ENCODE results near the gene CDCA3. TPM values are rescaled to one million over a fixed set of nuclear protein-coding genes. Genes with fewer than 3 reads are reported as not detected.
"Not testable (repeated sequence)": the region's sequence is repeated elsewhere in the genome, so short reads cannot be mapped to it uniquely, and the experiment has no call there.

CDCA3 gene
- polyA plus RNA-seq (ENCODE audit: low read depth in 6 of 6): 1 to 10 TPM in 1 of 6 donors, under 1 TPM in 3, not detected in 2; 0.74 to 1.0 (median 0.89) TPM

DNA sequence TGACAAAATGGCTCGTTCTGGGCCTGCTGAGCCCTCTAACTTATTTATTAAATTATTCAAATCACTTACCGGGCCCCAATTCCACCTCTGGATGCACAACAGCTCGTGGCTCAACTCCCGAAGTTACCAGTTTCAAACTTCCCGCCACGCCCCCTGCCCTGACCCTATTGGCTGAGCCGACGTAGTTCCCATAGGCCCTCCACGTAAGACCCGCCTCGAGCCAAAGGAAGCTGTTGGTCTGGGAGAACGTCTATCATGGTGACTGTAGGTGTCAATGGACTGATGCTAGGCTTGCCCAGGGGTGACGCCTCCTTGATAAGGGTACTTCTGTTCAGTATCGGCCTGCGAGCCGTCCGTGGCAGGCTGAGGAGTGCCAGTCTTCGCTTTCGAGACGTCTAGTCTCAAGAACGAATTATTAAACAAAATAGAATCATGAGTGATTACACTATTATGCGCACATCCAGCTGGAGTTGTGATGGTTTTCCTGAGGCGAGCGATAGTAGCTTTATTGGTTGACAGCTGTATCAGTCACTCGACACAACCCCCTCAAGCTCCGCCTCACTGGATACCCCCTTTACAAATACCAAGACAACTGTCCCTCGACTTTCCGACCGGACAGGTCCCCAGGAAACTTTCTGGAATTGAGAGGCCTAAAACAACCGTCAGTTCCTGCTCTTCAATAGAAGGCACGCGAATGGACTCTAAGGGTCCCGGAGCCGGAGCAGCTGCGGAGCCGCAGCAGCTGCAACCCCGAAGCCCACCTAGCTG lies at the start of gene CDCA3:
Gene CDCA3, minus strand, starts transcription at position 134 of the 768 bp plus-strand sequence. CDS start 334 bp downstream, outside the sequence.
- H3K27me3 Mint-ChIP-seq: no peaks in the 10 kb centered on the region
- DNase-seq (peak; percentile 89), ATAC-seq (ENCODE audit: low read depth in 2 of 2) (peak; percentile 54 to 58)
- H3K4me3 Mint-ChIP-seq: peak within 1 kb of the TSS; percentile 83 to 100 (median 97)
- peaks cover 22 to 33% (median 32%) of the 10 kb centered on the region in 3 donors for H3K4me1 Mint-ChIP-seq
- H3K36me3 Mint-ChIP-seq: peaks cover 4 to 8% of the 10 kb centered on the region in 2 donors
- no peaks in the 10 kb centered on the region for H3K9me3 Mint-ChIP-seq
- H3K27ac Mint-ChIP-seq: peak within 1 kb of the TSS; percentile 81 to 100 (median 100)

GRCh38 chr12:6899837-6900519 lies 48.9 kb upstream of the CDCA3 start:
- H3K36me3 Mint-ChIP-seq: no peaks in the 10 kb centered on the region
- H3K4me1 Mint-ChIP-seq: peaks cover 0 to 5% (median 0%) of the 10 kb centered on the region in 3 donors

DNA sequence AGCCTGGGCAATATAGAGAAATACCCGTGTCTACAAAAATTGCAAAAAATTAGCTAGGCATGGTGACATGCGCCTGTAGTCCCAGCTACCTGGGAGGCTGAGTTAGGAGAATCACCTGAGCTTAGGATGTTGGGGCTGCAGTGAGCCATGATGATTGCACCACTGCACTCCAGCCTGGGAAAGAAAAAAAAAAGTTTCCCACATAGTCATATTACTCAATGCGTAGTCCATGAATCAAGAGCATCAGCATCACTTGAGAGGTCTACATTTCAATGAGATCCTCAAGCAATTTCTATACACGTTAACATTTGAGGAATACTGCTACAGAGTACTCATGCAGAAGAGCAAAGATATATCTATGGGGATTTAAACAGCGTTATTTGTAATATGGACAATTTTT lies 48.3 kb upstream of the CDCA3 start:
- ATAC-seq (ENCODE audit: low read depth in 2 of 2) (no peak), DNase-seq (no peak)
- H3K27me3 Mint-ChIP-seq: no peaks in the 10 kb centered on the region
- H3K4me1 Mint-ChIP-seq: peaks cover 0 to 5% (median 0%) of the 10 kb centered on the region in 3 donors
- no peak overlapping the region for H3K4me3 Mint-ChIP-seq
- H3K27ac Mint-ChIP-seq: peak overlapping the region in 1 of 6 donors; percentile 28
- H3K9me3 Mint-ChIP-seq: no peaks in the 10 kb centered on the region
- no peaks in the 10 kb centered on the region for H3K36me3 Mint-ChIP-seq

More at GRCh38 chr12:6899837-6900519, 48.9 kb upstream of the CDCA3 start:
- Mint-ChIP-seq H3K9me3 (no peaks in the 10 kb centered on the region), H3K27me3 (no peaks in the 10 kb centered on the region), H3K27ac (no peak overlapping the region), H3K4me3 (peak overlapping the region in 1 of 8 donors; percentile 37)
- ATAC-seq (ENCODE audit: low read depth in 2 of 2): no peak
- no peak for DNase-seq

DNA sequence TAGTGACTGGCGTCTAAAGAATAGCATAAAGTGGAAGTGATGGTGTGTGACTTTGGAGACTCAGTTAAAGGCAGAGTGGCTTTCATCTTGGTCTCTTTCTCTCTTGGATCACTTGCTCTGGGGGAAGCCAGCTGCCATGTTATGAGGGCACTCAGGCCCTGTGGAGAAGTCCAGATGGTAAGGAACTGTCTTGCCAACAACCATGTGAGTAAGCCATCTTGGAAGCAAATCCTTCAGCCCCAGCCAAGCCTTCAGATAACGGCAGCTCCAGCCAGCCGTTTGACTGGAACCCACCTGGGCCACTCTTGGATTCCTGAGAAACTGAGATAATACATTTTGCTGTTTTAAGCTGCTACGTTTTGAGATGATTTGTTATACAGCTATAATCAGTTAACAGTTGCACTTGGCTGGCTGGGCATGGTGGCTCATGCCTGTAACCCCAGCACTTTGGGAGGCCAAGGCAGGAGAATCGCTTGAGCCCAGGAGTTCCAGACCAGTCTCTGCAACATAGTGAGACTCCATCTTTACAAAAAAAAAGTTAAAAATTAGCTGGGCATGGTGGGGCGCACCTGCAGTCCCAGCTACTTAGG lies 45.9 kb upstream of the CDCA3 start:
- H3K27me3 Mint-ChIP-seq: no peaks in the 10 kb centered on the region

DNA sequence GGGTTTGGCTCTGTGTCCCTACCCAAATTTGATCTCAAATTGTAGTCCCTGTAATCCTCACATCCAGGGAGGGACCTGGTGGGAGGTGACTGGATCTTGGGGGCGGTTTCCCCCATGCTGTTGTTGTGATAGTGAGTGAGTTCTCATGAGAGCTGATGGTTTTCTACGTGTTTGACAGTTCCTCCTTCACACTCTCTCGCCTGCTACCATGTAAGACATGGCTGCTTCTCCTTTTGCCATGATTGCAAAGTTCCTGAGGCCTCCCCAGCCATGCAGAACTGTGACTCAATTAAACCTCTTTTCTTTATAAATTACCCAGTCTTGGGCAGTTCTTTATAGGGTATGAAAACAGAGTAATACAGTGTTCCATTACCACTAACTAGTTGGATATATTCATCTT lies 43.2 kb upstream of the CDCA3 start:
- no peak for DNase-seq
- Mint-ChIP-seq H3K4me1 (peaks cover 11 to 15% (median 15%) of the 10 kb centered on the region in 3 donors), H3K9me3 (no peaks in the 10 kb centered on the region), H3K36me3 (no peaks in the 10 kb centered on the region), H3K27me3 (no peaks in the 10 kb centered on the region), H3K27ac (no peak overlapping the region), H3K4me3 (peak overlapping the region in 1 of 8 donors; percentile 37)
- no peak for ATAC-seq (ENCODE audit: low read depth in 2 of 2)

More for the DNA sequence above, 45.9 kb upstream of the CDCA3 start:
- H3K9me3 Mint-ChIP-seq: no peaks in the 10 kb centered on the region
- DNase-seq (no peak), ATAC-seq (ENCODE audit: low read depth in 2 of 2) (no peak)
- no peak overlapping the region for H3K4me3 Mint-ChIP-seq
- no peaks in the 10 kb centered on the region for H3K36me3 Mint-ChIP-seq
- peaks cover 0 to 5% (median 3%) of the 10 kb centered on the region in 3 donors for H3K4me1 Mint-ChIP-seq
- no peak overlapping the region for H3K27ac Mint-ChIP-seq

DNA sequence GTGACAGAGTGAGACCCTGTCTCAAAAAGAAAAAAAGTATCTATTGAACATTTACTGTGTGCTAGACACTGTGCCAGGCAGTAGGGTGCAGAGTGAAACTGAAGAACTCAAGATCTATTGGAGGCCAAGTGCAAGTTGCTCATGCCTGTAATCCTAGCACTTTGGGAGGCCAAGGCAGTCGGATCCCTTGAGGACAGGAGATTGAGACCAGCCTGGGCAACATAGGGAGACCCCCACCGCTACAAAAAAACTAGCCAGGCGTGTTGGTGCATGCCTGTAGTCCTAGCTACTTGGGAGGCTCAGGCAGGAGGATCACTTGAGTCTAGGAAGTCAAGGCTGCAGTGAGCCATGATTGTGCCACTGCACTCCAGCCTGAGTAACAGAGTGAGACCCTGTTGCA lies 41.6 kb upstream of the CDCA3 start:
- H3K9me3 Mint-ChIP-seq; ATAC-seq (ENCODE audit: low read depth in 2 of 2); H3K27me3 Mint-ChIP-seq; H3K36me3 Mint-ChIP-seq; DNase-seq: not testable (repeated sequence)
- Mint-ChIP-seq H3K4me3 (peak overlapping the region in 4 of 8 donors; percentile 25 to 92 (median 56)), H3K27ac (peak overlapping the region in 1 of 6 donors; percentile 64), H3K4me1 (peaks cover 10 to 15% (median 15%) of the 10 kb centered on the region in 3 donors)

- H3K27ac Mint-ChIP-seq: peak overlapping the region; percentile 49 to 98 (median 94)
- no peak for DNase-seq
- H3K4me1 Mint-ChIP-seq: peaks cover 10 to 15% (median 15%) of the 10 kb centered on the region in 3 donors
- H3K36me3 Mint-ChIP-seq: no peaks in the 10 kb centered on the region
- no peaks in the 10 kb centered on the region for H3K27me3 Mint-ChIP-seq
- no peak for ATAC-seq (ENCODE audit: low read depth in 2 of 2)
- H3K9me3 Mint-ChIP-seq: no peaks in the 10 kb centered on the region
- peak overlapping the region; percentile 80 to 94 (median 92) for H3K4me3 Mint-ChIP-seq
These were observed 40.5 kb upstream of the CDCA3 start for GRCh38 chr12:6891646-6892001.

DNA sequence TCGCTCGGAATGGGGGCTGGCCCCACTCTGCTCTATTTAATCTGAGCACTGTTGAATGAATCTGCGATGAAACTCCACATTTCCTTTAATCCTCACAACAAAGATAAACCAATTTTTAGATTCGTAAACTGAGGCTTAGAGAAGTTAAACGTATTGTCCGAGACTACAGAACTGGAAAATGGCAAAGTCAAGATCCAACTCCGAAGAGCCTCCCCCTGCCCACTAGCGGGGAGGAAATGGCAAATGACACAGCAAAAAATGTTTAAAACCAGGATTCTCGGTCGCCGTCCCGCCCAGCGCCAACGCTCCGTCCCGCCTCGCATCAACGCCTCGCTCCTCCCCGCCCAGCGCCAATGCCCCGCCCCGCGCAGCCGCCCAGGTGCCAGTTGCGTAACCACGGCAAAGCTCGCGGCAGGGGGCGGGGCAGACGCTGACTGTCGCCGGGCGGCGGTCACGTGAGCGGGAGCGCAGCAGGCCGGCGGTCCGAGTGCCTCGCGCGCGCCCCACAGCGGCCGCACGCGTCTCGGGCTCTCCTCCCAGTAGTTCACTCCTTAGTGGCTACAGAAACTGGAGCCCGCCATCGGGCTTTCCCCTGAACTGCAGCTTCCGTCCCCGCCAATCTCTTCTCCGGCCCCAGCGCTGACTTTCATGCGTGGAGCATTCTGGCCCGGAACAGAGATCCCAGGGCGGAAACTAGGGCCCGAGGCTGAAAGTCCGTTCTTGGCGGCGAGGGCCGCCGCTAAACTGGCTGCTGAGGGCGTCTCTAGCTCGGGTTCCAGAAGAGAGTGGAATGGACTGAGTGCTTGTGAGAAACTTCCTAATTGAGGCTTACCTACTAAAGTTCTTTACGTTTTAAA lies 39.9 kb upstream of the CDCA3 start:
- Mint-ChIP-seq H3K9me3 (no peaks in the 10 kb centered on the region), H3K4me1 (peaks cover 10 to 15% (median 15%) of the 10 kb centered on the region in 3 donors), H3K4me3 (peak overlapping the region; percentile 80 to 94 (median 92)), H3K27ac (peak overlapping the region; percentile 86 to 98 (median 94)), H3K27me3 (no peaks in the 10 kb centered on the region), H3K36me3 (no peaks in the 10 kb centered on the region)
- ATAC-seq (ENCODE audit: low read depth in 2 of 2) (peak; percentile 93 to 95), DNase-seq (peak; percentile 97)

DNA sequence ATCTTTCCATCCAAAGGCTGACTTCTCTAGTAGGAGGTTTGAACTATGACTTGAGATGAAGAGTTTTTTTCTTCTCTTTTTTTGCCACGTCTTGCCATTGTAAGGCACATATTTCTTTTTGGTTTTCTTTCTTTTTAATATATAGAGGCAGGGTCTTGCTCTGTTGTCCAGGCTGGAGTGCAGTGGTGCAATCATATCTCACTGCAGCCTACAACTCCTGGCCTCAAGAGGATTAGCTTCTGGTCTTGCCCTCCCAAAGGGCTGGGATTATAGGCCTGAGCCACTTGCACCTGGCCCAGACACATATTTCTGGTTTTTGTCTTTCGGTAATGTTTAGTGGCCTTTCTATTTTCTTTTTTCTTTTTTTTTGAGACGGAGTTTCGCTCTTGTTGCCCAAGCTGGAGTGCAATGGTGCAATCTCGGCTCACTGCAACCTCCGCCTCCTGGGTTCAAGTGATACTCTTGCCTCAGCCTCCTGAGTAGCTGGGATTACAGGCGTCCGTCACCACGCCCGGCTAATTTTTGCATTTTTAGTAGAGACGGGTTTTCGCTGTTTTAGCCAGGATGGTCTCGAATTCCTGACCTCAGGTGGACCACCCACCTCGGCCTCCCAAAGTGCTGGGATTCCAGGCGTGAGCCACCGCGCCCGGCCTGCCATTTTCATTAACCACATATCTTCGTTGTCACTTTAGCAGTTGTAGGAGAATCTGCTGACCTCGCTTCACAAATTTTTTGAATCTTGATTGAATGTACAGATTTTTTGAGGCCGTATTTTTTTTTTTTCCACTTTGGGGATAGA lies 38.9 kb upstream of the CDCA3 start:
- Mint-ChIP-seq H3K27ac (peak overlapping the region in 5 of 6 donors; percentile 69 to 94 (median 86)), H3K4me3 (peak overlapping the region in 6 of 8 donors; percentile 80 to 94 (median 88)), H3K4me1 (peaks cover 10 to 15% (median 15%) of the 10 kb centered on the region in 3 donors)
- not testable (repeated sequence) for ATAC-seq (ENCODE audit: low read depth in 2 of 2); H3K36me3 Mint-ChIP-seq; H3K9me3 Mint-ChIP-seq; DNase-seq; H3K27me3 Mint-ChIP-seq

GRCh38 chr12:6888794-6889193 lies 37.7 kb upstream of the CDCA3 start:
- not testable (repeated sequence) for DNase-seq; ATAC-seq (ENCODE audit: low read depth in 2 of 2); H3K27me3 Mint-ChIP-seq; H3K9me3 Mint-ChIP-seq; H3K27ac Mint-ChIP-seq; H3K36me3 Mint-ChIP-seq
- H3K4me1 Mint-ChIP-seq: peaks cover 10 to 15% (median 15%) of the 10 kb centered on the region in 3 donors
- peak overlapping the region in 2 of 8 donors; percentile 37 to 42 for H3K4me3 Mint-ChIP-seq

DNA sequence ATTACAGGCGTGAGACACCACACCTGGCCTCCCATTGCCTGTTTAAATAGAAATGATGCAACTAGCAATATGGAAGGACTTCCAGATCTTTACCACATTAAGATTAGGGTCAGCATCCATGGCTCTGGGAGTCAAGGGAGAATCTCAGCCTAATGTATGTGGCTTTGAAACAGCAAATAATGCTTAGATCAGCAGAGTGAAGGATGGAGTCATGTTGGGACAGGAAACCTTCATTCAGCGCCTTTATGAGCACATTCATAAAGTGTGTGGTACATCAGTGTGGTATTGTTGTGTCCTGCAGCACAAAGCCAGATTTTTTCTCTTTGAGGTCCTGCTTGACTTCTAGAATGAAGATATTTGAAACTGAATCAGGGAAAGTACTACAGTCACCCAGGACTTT lies 37.3 kb upstream of the CDCA3 start:
- peak overlapping the region in 1 of 6 donors; percentile 39 for H3K27ac Mint-ChIP-seq
- no peak for ATAC-seq (ENCODE audit: low read depth in 2 of 2)
- no peak for DNase-seq
- peak overlapping the region in 1 of 8 donors; percentile 37 for H3K4me3 Mint-ChIP-seq
- H3K27me3 Mint-ChIP-seq: no peaks in the 10 kb centered on the region
- peaks cover 10 to 15% (median 15%) of the 10 kb centered on the region in 3 donors for H3K4me1 Mint-ChIP-seq
- H3K36me3 Mint-ChIP-seq: no peaks in the 10 kb centered on the region
- H3K9me3 Mint-ChIP-seq: no peaks in the 10 kb centered on the region

- Mint-ChIP-seq H3K4me3 (no peak overlapping the region), H3K27me3 (no peaks in the 10 kb centered on the region), H3K36me3 (no peaks in the 10 kb centered on the region), H3K27ac (no peak overlapping the region), H3K4me1 (peaks cover 10 to 15% (median 15%) of the 10 kb centered on the region in 3 donors), H3K9me3 (no peaks in the 10 kb centered on the region)
- no peak for ATAC-seq (ENCODE audit: low read depth in 2 of 2)
- DNase-seq: no peak
These were observed 36.4 kb upstream of the CDCA3 start for GRCh38 chr12:6887460-6887859.
